DMS79 (cell line): ENCODE measurements around the gene PHLDB1.

Source experiments
- DNase-seq: peaks from one replicate; lab custom pipeline; 2025; lab: John Stamatoyannopoulos, UW

The PHLDB1 gene

GRCh38 chr11:118622376-118623268, 15.2 kb downstream of the PHLDB1 start:
- DNase-seq: peak; percentile 86

- peak; percentile 95 for DNase-seq
Observed at GRCh38 chr11:118623269-118623655, 15.8 kb downstream of the PHLDB1 start.

GRCh38 chr11:118625036-118625690, 17.7 kb downstream of the PHLDB1 start:
- peak; percentile 91 for DNase-seq

DNA sequence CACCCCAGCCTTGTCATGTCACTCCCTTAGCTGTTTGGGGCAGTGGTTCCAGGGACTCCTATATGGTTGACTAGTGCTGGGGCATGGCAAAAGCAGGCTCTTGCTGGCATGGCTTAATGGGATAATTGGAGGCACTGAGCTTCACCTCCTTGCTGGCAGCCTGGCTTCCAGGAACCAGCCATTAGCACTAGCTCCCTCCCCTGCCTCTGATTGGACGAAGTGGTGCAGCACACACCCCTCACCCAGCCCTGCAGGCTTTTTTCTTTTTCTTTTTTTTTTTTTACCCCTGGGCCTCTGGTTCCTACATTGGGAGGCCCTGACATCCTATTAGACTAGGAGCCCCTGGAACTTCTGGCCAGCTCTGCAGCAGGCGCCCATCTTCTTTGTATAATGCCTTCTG, 18.6 kb downstream of the PHLDB1 start:
- peak; percentile 21 for DNase-seq

- no peak for DNase-seq
Observed at GRCh38 chr11:118627566-118627965, 20.2 kb downstream of the PHLDB1 start.

GRCh38 chr11:118628031-118628430, 20.6 kb downstream of the PHLDB1 start:
- DNase-seq: no peak

DNA sequence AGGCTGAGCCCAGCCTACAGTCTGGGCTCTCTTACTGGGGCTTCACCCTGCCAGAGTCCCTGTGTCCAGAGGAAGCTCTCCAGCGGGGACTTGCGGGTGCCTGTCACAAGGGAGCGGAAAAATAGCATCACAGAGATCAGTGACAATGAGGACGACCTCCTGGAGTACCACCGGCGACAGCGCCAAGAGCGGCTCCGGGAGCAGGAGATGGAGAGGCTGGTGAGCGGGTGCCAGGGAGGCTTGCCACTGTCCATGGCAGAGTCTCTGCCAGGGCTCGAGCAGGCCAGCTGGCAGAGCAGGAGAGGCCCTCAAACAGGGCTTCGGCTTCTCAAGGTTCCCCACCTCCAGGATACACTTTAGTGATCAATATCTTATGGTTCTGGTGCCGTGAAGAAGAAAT, 21.0 kb downstream of the PHLDB1 start:
- DNase-seq: no peak

DNA sequence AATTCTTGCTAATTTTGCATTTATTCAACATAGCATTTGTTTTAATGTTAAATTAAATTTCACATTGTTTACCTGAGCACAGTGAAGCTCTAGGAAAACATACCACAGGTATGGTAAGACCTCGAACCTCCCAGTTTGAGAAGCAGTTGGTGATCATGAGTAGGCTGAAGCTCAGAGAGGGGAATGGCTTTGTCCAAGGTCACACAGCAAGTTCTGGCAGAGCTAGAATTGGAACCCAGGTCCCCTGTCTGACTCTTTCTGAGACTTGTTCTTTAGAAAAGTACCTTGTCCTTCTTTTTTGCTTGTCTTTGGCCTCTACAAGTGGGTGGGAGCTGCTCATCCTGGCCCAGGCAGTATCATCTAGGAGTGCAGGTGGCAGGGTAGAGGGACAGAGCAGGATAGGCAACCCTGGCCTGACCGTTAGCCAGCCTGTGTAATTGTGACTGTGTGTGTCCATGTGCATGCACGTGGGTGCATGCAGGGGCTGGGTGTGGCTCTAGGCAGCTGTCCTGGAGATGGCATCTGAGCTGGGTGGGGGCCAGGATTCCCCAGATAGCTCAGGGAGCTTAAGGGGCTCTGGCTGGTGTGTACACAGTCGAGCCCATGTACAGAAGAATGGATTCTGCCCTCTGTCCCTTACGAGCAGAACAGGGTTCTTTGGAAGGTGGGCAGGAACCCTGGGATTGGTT, 21.6 kb downstream of the PHLDB1 start:
- DNase-seq: no peak

- DNase-seq: peak; percentile 100
Observed at GRCh38 chr11:118629761-118630661, 22.6 kb downstream of the PHLDB1 start.

DNA sequence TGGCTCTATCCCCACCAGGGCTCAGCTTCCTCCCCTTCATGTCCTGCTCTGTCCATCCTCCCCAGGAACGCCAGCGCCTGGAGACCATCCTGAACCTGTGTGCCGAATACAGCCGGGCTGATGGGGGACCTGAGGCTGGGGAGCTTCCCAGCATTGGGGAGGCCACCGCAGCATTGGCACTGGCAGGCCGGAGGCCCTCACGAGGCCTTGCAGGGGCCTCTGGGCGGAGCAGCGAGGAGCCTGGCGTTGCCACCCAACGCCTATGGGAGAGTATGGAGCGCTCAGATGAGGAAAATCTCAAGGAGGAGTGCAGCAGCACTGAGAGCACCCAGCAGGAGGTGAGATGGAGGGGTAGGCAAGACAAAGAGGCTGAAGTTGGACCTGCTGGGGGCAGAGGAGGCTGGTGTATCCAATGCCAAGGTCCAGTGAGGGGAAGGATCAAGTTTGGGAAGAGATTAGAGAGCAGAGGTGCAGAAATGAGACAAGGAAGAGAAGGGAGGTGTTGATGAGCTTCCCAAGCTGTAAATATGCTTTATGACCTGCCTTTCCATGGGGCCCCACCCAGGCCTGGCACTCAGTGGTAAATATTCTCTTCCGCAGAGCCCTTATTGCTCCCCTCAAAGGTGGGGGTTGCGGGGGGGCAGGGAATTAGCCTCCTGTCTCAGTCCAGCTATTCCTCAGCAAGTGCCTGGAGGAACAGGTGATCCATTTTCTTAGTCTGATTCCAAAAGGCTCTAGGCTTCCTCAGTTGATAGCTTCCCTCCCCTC, 23.9 kb downstream of the PHLDB1 start:
- DNase-seq: no peak

DNA sequence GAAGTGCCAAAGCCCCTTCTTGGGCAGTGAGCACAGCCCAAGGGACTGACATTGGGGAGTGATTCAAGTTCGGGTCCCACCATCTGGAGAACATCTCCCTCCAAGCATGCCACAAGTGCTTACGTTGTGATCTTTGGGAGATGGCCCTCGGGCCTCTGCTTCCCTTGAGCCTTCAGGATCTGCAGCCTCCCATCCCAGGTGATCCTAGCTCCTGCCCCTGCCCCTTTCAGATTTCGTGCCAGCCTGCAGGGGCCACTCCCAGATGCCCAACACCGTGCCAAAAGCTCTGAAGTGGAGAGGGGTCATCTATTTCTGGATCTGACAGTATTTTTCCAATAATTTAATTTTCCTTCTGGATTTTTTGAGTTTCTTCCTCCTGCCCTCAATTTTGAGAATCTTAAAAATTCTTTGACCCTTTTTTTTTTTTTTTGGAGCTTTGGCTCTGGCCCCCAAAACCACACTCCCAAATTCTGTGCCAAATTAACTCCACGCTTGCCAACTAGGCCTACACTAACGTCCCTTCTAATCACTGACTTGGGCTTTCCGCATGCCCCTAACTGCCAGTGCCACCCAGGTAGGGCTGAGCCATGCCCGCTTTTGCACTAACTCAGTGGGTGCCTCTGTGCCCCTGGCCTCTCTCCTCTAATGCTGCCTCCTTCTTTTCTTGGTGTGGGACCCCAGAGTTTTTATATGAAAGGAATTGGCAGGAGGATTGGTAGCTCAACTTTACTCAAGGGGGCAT, 25.3 kb downstream of the PHLDB1 start:
- DNase-seq: no peak

- no peak for DNase-seq
Observed at GRCh38 chr11:118633319-118633690, 25.9 kb downstream of the PHLDB1 start.

GRCh38 chr11:118633979-118634378, 26.6 kb downstream of the PHLDB1 start:
- DNase-seq: no peak

DNA sequence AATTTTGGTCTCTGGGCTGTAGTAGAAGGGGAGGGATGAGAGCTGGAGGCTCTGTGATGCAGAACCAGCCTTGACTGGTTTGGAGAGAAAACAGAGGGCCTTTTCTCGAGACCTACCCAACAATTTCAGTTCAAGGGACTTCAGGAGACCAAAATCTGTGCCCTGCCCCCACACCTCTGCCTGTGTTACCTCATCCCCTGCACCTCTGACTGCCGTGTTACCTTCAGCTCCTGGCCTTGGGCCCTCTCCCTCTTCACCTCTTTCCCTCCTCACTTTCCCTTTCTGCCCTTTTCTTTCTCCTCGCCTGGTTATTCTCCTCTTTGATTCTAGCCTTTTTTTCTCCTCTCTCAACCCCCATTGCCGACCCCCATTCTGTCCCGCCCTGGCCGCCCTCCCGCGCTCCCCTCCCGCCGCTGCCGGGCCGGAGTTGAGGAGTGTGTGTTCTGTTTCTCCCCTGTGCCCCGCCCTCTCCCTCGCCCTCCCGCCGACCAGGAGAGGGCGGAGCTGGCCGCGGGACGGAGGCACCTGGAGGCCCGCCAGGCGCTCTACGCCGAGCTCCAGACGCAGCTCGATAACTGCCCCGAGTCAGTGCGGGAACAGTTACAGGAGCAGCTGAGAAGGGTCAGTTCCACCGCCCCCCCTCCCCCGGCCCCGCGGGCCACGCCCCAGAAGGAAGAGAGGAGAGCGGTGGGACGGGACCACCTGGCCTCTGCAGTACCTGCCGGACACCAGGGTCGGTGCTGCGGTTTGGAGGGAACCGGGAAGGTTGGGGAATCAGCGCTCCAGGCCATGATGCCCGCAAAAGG, 27.2 kb downstream of the PHLDB1 start:
- DNase-seq: peak; percentile 92

DNA sequence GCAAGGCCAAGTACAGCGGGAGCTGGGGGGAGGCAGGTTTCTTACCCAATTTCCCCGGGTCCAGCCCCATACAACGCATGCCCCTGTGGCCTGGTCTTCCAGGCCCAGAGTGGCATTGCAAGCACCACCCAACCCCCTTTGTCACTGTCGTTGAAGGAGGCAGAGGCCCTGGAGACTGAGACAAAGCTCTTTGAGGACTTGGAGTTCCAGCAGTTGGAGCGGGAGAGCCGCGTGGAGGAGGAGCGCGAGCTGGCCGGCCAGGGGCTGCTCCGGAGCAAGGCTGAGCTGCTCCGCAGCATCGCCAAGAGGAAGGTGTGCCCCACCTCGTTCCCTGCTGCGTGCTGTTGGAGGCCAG, 27.8 kb downstream of the PHLDB1 start:
- peak; percentile 53 for DNase-seq

DNA sequence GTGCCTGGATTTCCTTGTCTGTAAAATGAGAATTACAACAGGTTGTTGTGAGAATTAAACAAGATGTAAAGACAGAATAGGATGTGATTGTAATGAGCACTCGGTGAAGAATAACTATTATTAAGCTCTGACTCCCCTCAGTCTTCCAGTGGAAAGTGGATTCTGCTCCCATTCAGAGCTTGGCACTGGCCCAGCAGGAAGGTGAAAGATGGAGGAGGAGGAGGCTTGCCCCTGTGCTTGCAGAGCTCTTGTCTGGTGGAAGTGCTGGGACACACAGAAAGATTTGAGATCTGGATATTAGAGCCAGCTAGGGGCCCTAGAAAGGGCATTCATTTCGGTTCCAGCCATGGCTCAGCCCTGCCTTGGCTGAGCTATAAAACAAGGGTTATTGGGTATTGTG, 28.2 kb downstream of the PHLDB1 start:
- DNase-seq: peak; percentile 77

DNA sequence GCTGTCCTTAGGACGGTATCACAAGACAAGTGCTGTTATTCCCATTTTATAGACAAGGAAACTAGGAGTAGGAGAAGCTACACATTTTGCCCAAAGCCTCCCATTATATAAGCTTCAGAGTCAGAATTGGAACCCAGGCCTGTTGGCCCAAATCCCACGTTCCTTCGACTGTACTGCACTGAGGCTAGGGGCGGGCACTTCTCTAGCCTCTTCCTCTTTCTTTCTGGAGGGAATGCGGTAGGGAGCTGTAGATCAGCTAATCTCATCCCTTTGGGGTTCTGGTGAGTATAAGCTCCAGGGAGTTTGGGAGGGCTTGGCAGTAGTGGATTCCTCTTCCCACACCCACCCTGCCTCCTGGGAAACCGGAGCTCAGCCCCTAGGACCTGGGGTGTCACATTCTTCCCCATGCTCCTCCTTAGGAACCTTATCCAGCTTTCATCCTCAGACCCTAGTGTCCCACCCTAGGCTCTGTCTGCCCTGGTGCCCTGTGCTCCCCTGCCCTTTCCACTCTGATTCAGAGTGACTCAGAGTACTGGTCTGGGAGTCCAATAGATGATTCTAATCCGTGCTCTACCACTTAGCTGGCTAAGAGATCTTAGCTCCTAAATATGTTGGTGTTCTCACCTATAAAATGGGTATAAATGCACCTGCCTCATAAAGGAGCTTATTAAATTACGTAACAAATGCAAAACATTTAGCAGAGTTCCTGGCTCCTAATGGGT, 29.3 kb downstream of the PHLDB1 start:
- no peak for DNase-seq

DNA sequence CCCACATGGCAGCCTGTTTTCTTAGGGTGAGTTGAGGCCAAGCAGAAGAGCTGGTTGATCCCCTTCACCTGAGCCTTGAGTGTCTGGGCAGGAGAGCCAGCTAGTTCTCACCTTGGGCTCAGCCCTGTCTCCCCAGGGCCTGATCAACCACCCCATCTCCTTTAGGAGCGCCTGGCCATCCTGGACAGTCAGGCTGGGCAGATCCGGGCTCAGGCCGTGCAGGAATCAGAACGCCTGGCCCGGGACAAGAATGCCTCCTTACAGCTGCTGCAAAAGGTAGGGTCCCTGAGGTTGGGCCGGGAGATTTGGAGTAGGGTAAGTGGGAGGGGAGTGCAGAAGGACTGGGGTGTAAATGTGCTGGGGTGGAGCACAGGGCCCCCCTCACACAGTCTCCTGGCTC, 31.3 kb downstream of the PHLDB1 start:
- DNase-seq: no peak

- no peak for DNase-seq
Observed at GRCh38 chr11:118639899-118640298, 32.5 kb downstream of the PHLDB1 start.
